Left ventricle myocardium superior (tissue), 1 donor: ENCODE results near the gene CISTR. TPM values are rescaled to one million over a fixed set of nuclear protein-coding genes. Genes with fewer than 3 reads are reported as not detected.
A peak's percentile ranks its signal among the peaks of the same experiment; 100 is the strongest.
"Not testable (repeated sequence)": the region's sequence is repeated elsewhere in the genome, so short reads cannot be mapped to it uniquely, and the experiment has no call there.

Experiments used
- ATAC-seq: fragments of 200-7000 bp; cut with Tn5 transposase; one replicate; pipeline ENCODE4 v1.9.1; 2020; ENCODE audit warnings: mild to moderate bottlenecking, moderate library complexity
- DNase-seq: peaks from one replicate; pipeline ENCODE4 v3.0.0-alpha.2; 2020
- intact Hi-C: fragments of 100-400 bp; cut with micrococcal nuclease; formaldehyde crosslinking; loops from one replicate; pipeline ENCODE4 v1.11.0; 2022
- total RNA-seq: library from RNA; stranded (reverse); fragmentation: NEBNext Ultra II Directional; extraction: Animal tissue kit (Norgen Biotek cat#: 25700); gene quantifications from one replicate; pipeline ENCODE4 v1.2.1, GENCODE V29; 2021
- donor health status: DM: no; HTN: yes; CAD: no; lungs with severe emphysema.

The CISTR gene
- total RNA-seq, 1 donor from 2014 or later, result 2.4 TPM

DNA sequence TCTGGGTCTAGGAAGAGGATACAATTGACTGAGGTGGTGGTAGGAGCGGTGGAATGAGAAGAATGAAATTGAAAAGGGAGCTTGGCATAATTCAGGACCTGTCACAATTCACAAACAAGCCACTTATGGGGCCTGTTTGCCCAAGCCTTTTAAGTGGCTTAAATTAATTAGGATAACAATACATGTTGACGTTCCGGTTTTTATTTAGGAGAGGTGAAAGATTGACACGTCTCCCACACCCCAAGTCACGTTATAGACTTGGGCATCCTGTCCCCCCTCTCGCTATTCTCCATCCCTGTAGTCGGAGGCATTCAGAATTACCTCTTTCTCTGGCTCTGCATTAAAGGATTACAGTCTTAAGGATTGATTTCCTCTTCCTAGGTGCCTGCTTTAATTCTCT is 23.6 kb downstream of the CISTR start:
- no peak for ATAC-seq
- DNase-seq, result no peak
- intact Hi-C loops, result no loop called here

DNA sequence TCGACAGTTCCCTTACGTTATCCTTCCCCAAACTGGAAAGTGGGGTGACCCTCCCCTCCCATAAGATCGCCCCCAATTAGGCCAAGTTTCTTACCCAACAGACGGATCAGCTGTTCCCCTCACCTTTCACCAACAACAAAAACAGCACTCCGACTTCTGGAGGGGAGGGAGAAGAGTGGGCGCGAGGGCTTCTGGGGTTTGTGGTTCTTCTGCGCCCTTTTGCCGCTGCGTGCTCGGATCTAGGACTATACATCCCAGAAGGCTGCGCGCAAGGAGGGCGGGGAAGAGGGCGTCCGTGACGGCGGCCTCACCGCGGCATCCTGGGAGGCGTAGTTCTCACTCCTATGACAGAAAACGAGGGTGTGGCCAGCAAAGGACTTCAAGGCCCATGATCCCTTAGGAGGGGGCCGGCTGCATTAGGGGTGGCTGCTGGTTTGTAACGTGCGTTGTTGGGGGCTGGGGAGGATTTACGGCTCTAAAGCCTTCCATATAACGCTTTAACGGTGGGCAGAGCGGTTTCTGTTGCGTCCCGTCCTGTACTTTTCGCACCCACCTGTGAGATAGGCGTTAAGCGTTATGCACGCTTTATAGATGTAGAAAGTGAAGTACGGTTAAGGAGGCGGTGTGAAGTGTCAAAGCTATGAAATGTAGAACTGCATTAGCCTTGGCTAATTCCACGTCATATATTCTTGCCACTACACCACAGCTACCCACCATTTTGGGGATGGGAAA is 24.3 kb downstream of the CISTR start, which contains the start of gene CALCOCO1:
Gene CALCOCO1 (minus strand): TSS at position 143 of the 732 bp plus-strand sequence. CDS start 2,210 bp downstream, outside the sequence.
- intact Hi-C loops, result no loop called here

DNA sequence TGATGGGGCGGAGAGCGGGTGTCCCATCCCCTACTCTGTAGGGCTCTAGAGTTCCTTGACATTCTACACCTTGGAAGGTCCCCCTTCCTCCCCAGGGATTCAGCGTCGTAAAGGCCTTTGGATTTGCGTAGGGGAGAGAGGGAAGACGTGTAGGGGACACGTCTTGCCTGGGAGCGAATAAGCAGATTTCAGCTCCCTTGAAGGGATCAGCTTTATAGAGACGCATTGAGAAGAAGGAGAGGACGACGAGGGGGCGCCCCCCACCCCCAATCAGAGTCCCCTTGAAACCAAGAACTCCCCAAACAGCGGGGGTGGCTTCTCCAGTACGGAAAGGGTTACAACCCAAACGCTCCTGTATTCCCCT is 24.9 kb downstream of the CISTR start:
- peak; percentile 9 for ATAC-seq
- no peak for DNase-seq
- intact Hi-C loops, result no loop called here

More for the DNA sequence above, 24.3 kb downstream of the CISTR start, which contains the start of gene CALCOCO1:
- ATAC-seq (peak; percentile 99), DNase-seq (peak; percentile 98)

DNA sequence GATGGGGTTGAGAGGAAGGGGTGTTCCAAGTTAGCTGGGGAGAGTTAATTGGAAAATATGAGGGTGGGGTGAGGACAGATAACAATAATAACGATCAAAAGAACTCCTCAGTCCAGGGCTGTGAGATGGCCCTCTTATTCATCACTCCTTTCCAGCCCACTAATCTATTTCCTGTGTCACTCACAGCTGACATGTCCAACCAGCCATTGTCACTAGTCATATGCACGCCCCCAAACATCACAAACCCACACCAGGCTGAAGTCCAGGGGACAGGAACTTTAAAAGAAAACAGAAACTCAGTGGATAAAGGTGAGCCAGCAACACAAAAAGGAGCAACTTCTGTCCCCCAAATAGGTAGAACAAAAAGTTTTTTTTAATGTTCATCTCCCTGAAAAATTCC is 25.4 kb downstream of the CISTR start:
- no peak for DNase-seq
- intact Hi-C loops, result no loop called here
- no peak for ATAC-seq

DNA sequence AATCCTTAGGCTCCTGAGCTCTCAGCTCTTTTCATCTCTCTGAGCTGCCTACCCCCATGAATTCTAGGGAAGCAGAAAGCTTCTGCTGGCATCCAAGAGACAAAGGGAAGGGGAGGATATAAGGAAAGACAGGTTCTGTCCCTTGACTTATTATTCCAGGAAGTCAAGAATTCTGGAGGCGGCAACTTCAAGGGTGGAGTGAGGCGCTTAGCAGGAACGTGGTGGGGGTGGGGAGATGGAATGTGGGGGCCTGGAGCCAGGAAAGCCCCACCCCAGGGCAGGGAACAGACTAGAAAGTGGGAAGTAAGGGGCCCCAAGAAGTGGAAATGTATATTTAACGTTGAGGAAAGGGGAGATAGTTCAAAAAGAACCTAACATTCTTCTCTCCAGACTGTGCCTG is 26.0 kb downstream of the CISTR start:
- ATAC-seq (no peak), DNase-seq (no peak)
- intact Hi-C loops, result no loop called here

DNA sequence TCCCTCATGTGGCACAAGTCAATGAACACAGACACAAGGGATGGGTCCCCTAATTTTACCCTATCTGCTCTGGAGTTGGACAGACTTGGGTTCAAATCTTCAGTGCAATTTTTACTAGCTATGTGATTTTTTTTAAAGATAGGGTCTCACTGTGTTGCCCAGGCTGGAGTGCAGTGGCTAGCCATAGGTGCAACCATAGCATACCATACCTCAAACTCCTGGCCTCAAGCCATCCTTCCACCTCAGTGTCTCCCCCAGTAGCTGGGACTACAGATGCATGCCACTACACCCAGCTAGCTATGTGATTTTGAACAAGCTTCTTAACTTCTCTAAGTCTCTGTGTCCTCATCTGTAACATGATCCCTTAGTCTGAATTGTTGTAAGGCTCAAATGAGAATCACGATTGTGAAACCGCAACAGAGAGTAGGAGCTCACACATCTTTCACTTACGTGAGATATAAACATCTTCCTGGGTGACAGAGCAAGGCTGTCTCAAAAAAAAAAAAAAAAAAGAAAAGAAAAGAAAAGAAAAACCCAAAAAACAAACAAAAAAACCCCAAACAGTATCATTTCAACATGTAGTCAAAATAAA is 29.2 kb downstream of the CISTR start:
- no peak for ATAC-seq
- intact Hi-C loops, result no loop called here
- no peak for DNase-seq

DNA sequence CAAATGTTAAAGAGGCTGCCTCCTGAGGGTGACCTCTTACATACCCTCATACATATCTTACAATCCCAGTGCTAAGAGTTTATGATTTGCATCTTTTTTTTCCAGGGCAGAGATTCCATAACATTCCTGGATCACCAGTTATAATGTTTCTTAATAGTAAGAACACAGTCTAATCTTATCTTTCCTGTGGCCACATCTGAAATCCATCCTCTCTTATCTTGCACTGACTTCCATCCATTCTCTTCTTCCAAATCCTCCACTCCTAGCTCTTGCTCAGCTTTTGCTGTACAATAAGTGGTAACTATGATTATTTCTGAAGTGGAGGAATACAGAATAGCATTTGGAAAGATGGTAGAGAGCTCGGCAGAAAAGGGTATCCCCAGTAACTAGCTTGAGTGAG is 30.8 kb downstream of the CISTR start:
- ATAC-seq (no peak), DNase-seq (no peak)
- intact Hi-C loops, result no loop called here

DNA sequence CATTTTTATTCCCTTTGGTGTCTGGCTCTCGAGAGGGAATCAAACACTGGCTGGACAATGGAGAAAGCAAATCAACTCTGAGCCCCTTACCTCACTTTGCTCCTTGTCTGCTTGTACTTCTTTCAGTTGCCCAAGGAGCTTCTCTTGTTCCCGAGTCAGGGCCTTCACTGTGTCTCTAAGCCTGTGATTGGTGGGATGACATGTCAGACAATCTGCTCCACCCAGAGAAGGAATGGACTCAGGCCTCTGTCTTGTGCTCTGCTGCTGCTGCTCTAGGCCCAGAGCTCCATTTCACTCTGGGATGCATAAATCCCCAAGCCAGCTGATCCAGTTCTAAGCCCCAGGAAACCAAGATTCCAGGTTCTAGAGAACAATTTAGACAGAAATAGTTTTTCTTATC is 32.1 kb downstream of the CISTR start:
- no peak for DNase-seq
- intact Hi-C loops, result no loop called here

DNA sequence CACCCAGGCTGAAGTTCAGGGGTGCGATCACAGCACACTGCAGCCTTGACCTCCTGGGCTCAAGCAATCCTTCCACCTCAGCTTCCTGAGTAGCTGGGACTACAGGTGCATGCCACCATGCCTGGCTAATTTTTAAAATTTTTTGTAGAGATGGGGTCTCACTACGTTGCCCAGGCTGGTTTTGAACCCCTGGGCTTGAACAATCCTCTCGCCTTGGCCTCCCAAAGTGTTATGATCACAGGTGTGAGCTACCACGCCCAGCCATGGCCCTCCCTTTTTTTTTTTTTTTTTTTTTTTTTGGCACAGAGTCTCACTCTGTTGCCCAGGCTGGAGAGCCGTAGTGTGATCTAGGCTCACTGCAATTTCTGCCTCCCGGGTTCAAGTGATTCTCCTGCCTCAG is 33.2 kb downstream of the CISTR start:
- intact Hi-C loops, DNase-seq, ATAC-seq: not testable (repeated sequence)

More for the DNA sequence above, 32.1 kb downstream of the CISTR start:
- ATAC-seq, result no peak

DNA sequence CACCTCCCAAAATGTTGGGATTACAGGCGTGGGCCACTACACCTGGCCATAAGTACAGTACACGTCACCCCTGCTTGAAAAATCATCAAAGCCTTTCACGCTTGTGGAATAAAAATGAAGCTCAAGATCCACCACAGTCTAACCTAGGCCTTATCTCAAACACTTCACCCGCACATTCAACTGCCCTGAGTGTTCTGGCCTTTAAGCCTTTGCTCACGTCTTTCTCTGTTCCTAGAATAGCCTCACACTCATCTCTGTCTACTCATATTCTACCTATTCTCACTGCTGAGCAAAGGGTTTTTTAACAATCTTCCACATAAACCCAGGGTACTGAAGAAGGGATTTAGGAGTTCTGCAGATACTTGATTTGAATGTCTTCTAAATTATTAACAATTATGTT is 34.5 kb downstream of the CISTR start:
- DNase-seq (no peak), ATAC-seq (peak; percentile 93)
- intact Hi-C loops, result no loop called here

DNA sequence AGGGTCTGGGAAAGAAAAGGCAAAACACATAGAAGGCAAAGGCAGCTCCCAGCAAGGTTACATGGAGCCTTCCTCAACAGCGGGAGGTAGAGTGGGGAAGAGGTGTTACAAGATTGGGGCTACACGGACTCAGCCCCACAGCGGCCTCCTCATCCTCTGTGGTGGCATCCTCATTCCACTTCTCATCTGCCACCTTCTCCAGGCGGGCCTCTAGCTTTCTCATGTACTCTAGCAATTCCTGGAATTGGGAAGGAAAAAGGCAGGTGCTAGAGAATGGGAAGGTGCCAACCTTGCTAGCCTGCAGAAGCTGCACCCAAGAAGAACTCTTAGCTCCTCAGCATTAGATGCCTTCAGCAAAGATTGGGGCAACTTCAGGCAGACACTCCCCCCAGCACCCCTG is 37.8 kb downstream of the CISTR start:
- no peak for ATAC-seq
- DNase-seq, result no peak
- intact Hi-C loops, result no loop called here

DNA sequence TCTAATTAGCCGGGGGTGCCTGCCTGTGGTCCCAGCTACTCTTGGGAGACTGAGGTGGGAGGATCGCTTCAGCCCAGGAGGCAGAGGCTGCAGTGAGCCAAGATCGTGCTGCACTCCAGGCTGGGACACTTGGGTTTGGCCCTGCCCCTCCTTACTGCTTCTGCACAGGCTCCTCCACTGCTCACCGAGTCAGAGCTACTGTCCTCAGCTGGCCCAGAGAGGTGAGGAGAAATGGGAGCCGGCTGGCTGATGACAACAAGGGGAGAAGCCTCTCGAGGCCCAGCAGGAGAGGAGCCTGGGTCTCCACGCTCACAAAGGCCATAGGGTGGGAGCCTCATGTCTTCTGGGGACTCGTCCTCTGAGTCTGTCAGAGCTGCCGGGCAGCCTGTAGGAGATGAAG is 38.3 kb downstream of the CISTR start:
- intact Hi-C loops, result no loop called here
- ATAC-seq, result no peak

DNA sequence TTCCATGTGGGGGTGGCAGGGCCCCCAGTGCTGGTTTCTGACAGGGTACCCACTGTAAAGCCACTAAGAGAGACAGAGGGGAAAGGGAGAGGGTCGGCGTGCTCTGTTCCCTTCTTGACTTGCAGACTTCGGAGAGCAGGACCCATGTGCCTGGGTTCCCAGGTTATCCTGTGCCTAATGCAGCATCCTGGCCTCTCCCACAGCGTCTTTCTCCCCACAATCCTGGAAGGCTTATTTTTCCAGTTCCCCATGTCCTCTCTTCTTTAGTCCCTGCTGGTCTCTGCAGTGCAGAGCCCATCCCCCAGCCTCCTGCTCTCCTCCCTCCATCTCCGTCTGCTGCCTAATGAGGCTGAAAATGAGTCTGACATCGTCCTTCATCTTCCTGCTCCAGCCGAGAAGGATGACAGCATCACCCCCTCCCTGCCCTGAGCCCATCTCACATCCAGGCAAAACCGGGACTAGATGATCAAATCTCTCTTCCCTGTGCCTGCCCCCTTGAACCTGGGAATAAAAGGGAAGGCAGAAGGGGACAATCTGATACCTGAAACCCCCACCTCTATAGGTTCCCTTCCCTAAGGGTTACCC is 39.6 kb downstream of the CISTR start:
- ATAC-seq, result no peak
- no peak for DNase-seq
- intact Hi-C loops, result no loop called here

More for the DNA sequence above, 38.3 kb downstream of the CISTR start:
- DNase-seq, result no peak

DNA sequence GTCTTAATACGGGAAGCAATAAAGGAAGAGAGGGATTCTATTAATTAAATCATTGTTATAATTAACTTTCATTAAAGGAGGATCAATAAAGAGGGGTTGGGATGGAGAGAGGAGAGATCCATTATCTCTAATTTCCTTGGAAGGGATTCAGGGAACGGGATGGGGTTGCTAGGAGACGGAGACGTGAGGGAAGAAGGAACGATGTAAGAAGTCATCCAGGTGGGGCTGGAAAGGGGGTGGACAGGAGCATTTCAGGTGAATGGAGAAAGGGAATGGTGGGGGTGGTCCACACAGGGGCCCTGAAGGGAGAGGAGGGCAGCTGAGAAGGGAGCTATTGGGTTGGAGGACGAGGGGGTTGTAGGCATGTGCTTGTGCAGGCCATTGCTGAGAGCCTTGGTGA is 41.7 kb downstream of the CISTR start:
- intact Hi-C loops, result no loop called here
- ATAC-seq, result no peak
- no peak for DNase-seq

DNA sequence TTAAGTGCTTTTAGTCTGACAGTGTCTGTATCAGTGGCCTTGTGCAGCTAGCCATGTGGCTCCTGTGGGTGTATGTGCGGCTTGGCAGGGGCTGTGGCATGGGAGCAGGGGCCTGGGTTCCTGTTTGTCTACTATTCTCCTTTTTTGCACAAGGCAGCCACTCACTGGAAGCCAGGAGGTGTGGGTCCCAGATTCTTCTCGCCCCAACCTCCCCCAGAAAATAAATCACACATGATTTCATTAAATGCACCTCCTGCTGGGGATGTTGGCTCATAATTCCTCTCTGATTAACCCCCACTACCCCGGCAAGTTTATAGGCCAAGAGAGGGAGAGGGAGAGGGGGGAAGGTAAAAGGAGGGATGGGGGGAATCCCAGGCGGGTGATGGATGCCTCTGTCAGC is 42.1 kb downstream of the CISTR start:
- intact Hi-C loops, result no loop called here
- DNase-seq (no peak), ATAC-seq (no peak)

DNA sequence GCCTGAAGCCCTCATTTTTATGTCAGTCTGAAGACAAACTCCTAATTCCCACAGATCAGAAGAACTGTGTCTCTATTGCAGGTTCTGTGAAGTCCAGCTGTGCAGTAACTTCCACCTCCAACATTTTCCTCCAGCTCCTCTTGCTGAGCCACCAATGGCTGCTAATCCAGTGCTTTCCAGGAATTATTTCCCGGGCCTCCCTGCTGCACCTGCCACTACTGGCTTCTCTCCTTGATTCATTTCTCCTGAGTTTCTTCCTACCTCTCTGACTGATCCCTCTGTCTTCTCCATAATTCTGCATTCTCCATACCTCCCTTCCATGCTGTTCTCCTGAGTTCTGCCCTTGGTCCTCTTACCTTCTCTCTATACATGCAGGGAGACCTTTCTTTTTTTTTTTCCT is 45.7 kb downstream of the CISTR start:
- ATAC-seq (no peak), DNase-seq (no peak)
- intact Hi-C loops, result no loop called here

DNA sequence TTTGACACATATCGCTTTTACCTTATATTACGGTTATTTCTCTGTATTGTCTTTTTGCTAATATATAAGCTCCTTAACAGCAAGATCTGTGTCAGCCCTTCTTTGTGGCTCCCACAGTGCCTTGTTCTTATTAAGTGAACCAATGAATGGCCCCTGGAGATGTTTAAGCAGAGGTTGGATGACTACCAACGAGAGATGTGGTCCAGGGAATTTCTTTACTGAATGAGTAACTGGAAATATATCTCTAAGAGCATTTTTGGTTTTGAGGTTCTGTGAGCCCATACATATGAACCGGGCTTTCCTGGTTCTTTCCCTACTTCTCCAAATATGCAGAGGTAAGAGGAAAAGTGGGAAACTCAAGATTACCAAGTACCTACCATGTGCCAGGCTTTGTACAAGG is 48.0 kb downstream of the CISTR start:
- intact Hi-C loops, result loop anchor here (2.0 kb wide), 1 partner anchor 37 kb away; no protein-coding TSS in a partner anchor
- DNase-seq, result no peak
- ATAC-seq, result no peak

DNA sequence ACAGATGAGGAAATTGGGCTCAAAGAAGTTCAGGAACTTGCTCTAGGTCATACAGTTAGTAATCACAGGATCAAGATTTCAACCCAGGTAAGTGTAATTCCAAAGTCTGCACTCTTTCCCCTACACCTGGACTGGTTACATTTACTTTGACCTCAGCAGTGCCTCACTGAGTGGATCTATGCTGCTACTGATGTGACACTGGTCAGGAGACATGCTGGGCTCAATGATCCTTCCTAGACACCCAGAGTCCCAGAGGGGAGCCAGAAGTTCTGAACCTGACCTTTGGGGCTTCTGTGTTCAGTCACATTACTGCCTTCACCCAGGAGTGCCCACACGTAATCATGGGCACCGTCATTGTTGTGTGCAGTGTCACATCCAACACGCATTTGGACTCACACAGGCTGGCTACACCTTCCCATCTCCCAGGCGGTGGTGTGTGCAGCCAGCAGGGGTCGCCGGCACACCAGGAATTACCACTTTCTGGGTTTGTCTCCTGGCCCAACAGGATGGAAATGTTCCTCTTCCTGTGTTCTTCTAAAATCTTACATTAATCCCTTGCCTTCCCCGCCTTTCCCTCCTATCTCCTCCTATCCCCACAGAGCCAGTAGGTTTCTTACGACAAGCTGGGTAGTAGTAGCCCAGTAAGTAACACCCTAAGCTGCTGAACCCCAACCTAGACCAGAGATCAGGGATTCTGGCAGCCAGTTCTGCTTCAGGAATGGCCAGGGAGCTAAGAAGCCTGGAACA is 50.1 kb downstream of the CISTR start:
- DNase-seq (peak; percentile 89), ATAC-seq (peak; percentile 94)
- intact Hi-C loops, result loop anchor here (2.0 kb wide), 1 partner anchor 39 kb away; no protein-coding TSS in a partner anchor

DNA sequence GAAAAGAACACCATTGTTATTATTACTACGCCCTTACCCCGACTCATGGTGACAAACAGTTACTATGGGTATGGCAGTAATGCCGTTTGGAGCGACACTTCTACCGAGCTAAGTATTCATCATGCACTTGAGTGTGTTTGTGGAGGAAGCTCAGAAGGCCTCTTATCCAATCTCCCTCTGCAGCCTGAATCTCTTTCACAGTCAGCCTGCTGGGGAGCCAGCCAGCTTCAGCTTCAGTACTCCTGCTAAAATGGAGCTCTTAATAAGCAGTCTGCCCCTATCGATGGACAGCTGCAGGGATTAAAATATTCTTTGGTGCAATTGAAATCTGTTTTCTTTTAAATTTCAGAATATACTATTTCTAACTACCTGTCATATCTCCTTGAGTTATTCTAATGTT is 51.2 kb downstream of the CISTR start:
- intact Hi-C loops, result no loop called here
- ATAC-seq (no peak), DNase-seq (no peak)

DNA sequence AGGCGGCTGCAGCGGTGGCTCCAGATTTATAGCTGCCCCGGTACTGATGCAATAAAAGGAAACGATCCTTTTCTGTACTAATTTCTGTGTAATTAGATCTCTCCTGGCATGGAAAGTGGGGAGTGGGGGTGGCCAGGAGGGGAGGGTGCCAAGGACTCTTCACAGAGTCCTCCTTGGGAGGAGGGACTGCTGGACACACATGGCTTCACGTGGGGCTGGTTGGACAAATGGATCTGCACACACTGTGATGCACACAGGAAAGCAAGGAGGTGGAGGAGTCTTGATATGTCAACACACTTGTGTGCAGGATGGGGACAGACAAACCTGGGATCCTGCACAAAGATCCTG is 52.1 kb downstream of the CISTR start:
- intact Hi-C loops, result no loop called here
- DNase-seq (no peak), ATAC-seq (no peak)
